K562 (cell line): ENCODE measurements around the gene CTDNEP1. TPM values are rescaled to one million over a fixed set of nuclear protein-coding genes. Genes with fewer than 3 reads are reported as not detected.

ENCODE experiments used
- ELF1 ChIP-seq: fragments of 200-800 bp; sonication (Bioruptor generic); IDR thresholded peaks from 2 replicates; pipeline ENCODE4 v1.6.1; 2016; ENCODE audit warnings: missing genetic modification characterization, missing compliant biosample characterization
- ELK1 ChIP-seq: sonication (generic); formaldehyde crosslinking; IDR thresholded peaks from 2 replicates; pipeline ENCODE4 v1.8.1; 2022; ENCODE audit warnings: missing genetic modification reagents
- GTF3C2 ChIP-seq: IDR thresholded peaks from 3 replicates; pipeline ENCODE4 v1.6.1; 2011; ENCODE audit warnings: borderline replicate concordance, mild to moderate bottlenecking, moderate library complexity; ENCODE audit not compliant: insufficient read length; ENCODE audit errors: extremely low read depth
- HOXB6 ChIP-seq: fragments of 250-450 bp; sonication (Bioruptor Pico); IDR thresholded peaks from 2 replicates; pipeline ENCODE4 v1.5.1; 2022; ENCODE audit warnings: mild to moderate bottlenecking, borderline replicate concordance
- KAT2B ChIP-seq: IDR thresholded peaks from one replicate; pipeline ENCODE4 v1.6.1; 2012; ENCODE audit warnings: low read depth, mild to moderate bottlenecking, control low read depth, inconsistent platforms, low read length, moderate library complexity
- MTA1 ChIP-seq: fragments of 450-650 bp; IDR thresholded peaks from 2 replicates; pipeline ENCODE4 v1.6.1; 2017; ENCODE audit warnings: borderline replicate concordance
- MTA2 ChIP-seq: fragments of 450-650 bp; IDR thresholded peaks from 2 replicates; pipeline ENCODE4 v1.6.1; 2016; ENCODE audit warnings: low read depth
- NFATC3 ChIP-seq: fragments of 450-650 bp; IDR thresholded peaks from 2 replicates; pipeline ENCODE4 v1.6.1; 2017; ENCODE audit warnings: mild to moderate bottlenecking
- NR2C1 ChIP-seq, 2 experiments: fragments of 450-650 bp; IDR thresholded peaks; 2 replicates each; pipeline ENCODE4 v1.6.1; 2017; ENCODE audit warnings: mild to moderate bottlenecking in 2 of 2, antibody characterized with exemption in 1 of 2, inconsistent platforms in 1 of 2, missing compliant biosample characterization in 1 of 2, missing genetic modification characterization in 1 of 2
- RBM15 ChIP-seq: fragments of 200-400 bp; formaldehyde crosslinking; IDR thresholded peaks from 2 replicates; pipeline ENCODE4 v1.6.1; 2018; ENCODE audit warnings: mild to moderate bottlenecking, low read length, moderate library complexity; ENCODE audit not compliant: insufficient read depth
- RNF2 ChIP-seq: sonication (generic); IDR thresholded peaks from 2 replicates; pipeline ENCODE4 v1.6.1; 2016
- SAFB ChIP-seq: fragments of 200-400 bp; formaldehyde crosslinking; IDR thresholded peaks from 2 replicates; pipeline ENCODE4 v1.6.1; 2017; ENCODE audit warnings: low read depth, low read length, borderline replicate concordance
- TAL1 ChIP-seq: fragments of 450-650 bp; IDR thresholded peaks from 2 replicates; pipeline ENCODE4 v1.6.1; 2016; ENCODE audit warnings: mild to moderate bottlenecking
- TBL1XR1 ChIP-seq, 2 experiments: IDR thresholded peaks; 2 replicates each; pipeline ENCODE4 v1.6.1; 2012; ENCODE audit warnings: improper control_type of control experiment in 2 of 2, low read length in 2 of 2, mild to moderate bottlenecking in 1 of 2
- TFAP4 ChIP-seq: sonication (generic); formaldehyde crosslinking; IDR thresholded peaks from 2 replicates; pipeline ENCODE4 v1.8.0; 2022; ENCODE audit warnings: missing genetic modification reagents, mild to moderate bottlenecking, moderate library complexity, borderline replicate concordance
- TRIM28 ChIP-seq: fragments of 450-650 bp; IDR thresholded peaks from 2 replicates; pipeline ENCODE4 v1.6.1; 2017
- ZBTB12 ChIP-seq: fragments of 250-450 bp; sonication (Bioruptor Pico); IDR thresholded peaks from 2 replicates; pipeline ENCODE4 v1.4.0; 2020
- ZC3H11A ChIP-seq: IDR thresholded peaks from 2 replicates; pipeline ENCODE4 v1.6.1; 2012; ENCODE audit warnings: low read depth, low read length, improper control_type of control experiment
- ZNF133 ChIP-seq: fragments of 250-450 bp; sonication (Bioruptor Pico); IDR thresholded peaks from 2 replicates; pipeline ENCODE4 v1.4.0; 2020; ENCODE audit warnings: mild to moderate bottlenecking
- ZNF143 ChIP-seq: sonication (generic); formaldehyde crosslinking; IDR thresholded peaks from 2 replicates; pipeline ENCODE4 v1.9.0; 2022; ENCODE audit warnings: mild to moderate bottlenecking, missing genetic modification reagents
- ZNF707 ChIP-seq: fragments of 250-450 bp; sonication (Bioruptor Pico); conservative IDR thresholded peaks from 2 replicates; pipeline ENCODE4 v1.8.0; 2022; ENCODE audit warnings: inconsistent platforms, mild to moderate bottlenecking, moderate library complexity
- polyA plus RNA-seq, 8 experiments: library from polyadenylated mRNA; depleted of rRNA in 4 of 8; stranded (reverse) in 5 of 8; unstranded in 3 of 8; fragments of >200 nt; fragmentation: Nextera tagmentation in 2 of 8; fragmentation: Illumina TruSeq in 1 of 8; extraction: Ambion mirVana in 2 of 8; extraction: Trizol in 1 of 8; gene quantifications; 2 replicates each; pipeline versions ENCODE4 v1.2.1 to v1.2.3, GENCODE V29; 2011 to 2014; ENCODE audit warnings: inconsistent platforms in 1 of 8, missing spikeins in 1 of 8
- total RNA-seq, 7 experiments: library from RNA; depleted of rRNA in 6 of 7; stranded (reverse); fragments of >200 nt in 6 of 7; fragmentation: Illumina TruSeq in 2 of 7; extraction: Trizol in 2 of 7; gene quantifications; 2 replicates each; pipeline versions ENCODE4 v1.2.1 to v1.2.3, GENCODE V29; 2011 to 2021; ENCODE audit warnings: low replicate concordance in 1 of 7

Gene CTDNEP1
- total and polyA plus RNA-seq, 9 of the 15 experiments (the other 6 are each of a cell fraction or from before 2014, with no cell fraction given): 10.7 to 150 (median 28.5) TPM

GRCh38 chr17:7234083-7234951 lies 17.2 kb downstream of the CTDNEP1 start, which contains the start of gene DVL2 (continued):
- TF ChIP-seq TRIM28 (no peak), ZNF133 (CRISPR knock-in tag) (no peak), TBL1XR1 (IDR thresholded peaks at IDR 0.05; ENCODE audit: low read length in 2 of 2) (no peak; a peak in 1 of 4 replicates), SAFB (no peak; the same call in 1 of the 2 replicates), GTF3C2 (no peak), ZBTB12 (no peak), KAT2B (no peak), TAL1 (no peak), NR2C1 (IDR thresholded peaks at IDR 0.05) (peak; percentile 75), NR2C1 (tag; IDR thresholded peaks at IDR 0.05) (peak; percentile 56), ZNF143 (CRISPR knock-in tag) (no peak; the same call in 1 of the 2 replicates), RNF2 (no peak), MTA2 (no peak), TFAP4 (CRISPR knock-in tag) (peak; percentile 80; the same call in 1 of the 2 replicates), ELF1 (tag) (no peak), ZNF707 (CRISPR knock-in tag) (no peak), HOXB6 (CRISPR knock-in tag) (peak; percentile 76; the same call in 1 of the 2 replicates), RBM15 (no peak), ELK1 (CRISPR knock-in tag) (no peak), ZC3H11A (no peak), NFATC3 (no peak), MTA1 (0 out of 2 replicates have a peak, but pooled peaks have one; percentile 16)
